H1 (cell line): ENCODE measurements around the gene GNAT1. TPM values are rescaled to one million over a fixed set of nuclear protein-coding genes. Genes with fewer than 3 reads are reported as not detected.

Source experiments
- CTCF ChIA-PET: fragments of 300-600 bp; sonication (Branson Sonifier 250); formaldehyde crosslinking; loops from one replicate; lab custom pipeline; 2021; ENCODE audit not compliant: partially characterized antibody; lab: Charles Lee
- POLR2A ChIA-PET: fragments of 300-600 bp; sonication (Branson Sonifier 250); formaldehyde crosslinking; loops from one replicate; lab custom pipeline; 2021; ENCODE audit warnings: inconsistent platforms; ENCODE audit not compliant: partially characterized antibody; lab: Charles Lee
- DNase-seq, 2 experiments: peaks; one replicate each; pipeline versions ENCODE4 v3.0.0 to v3.0.0-alpha.2; 2010 to 2022; ENCODE audit warnings: low spot score in 2 of 2, low read depth in 1 of 2, mixed read lengths in 1 of 2
- FAIRE-seq: peaks from 2 replicates; lab custom pipeline; 2011; peaks lifted over from hg19 to GRCh38; lab: Jason Lieb, UNC
- H2AFZ ChIP-seq: 2 replicates; pipeline ENCODE4 v1.8.1; 2012; ENCODE audit warnings: low read length, inconsistent platforms
- H2AK5ac ChIP-seq: 2 replicates; pipeline ENCODE4 v1.6.1; 2013; ENCODE audit warnings: low read depth, low read length
- H2BK120ac ChIP-seq: replicated peaks from 2 replicates; pipeline ENCODE3; 2013; ENCODE audit warnings: low read depth, low read length, inconsistent platforms
- H2BK12ac ChIP-seq: 2 replicates; pipeline ENCODE4 v1.6.1; 2013; ENCODE audit warnings: low read depth, low read length
- H2BK15ac ChIP-seq: 2 replicates; pipeline ENCODE4 v1.6.1; 2013; ENCODE audit warnings: low read length
- H2BK20ac ChIP-seq: 2 replicates; pipeline ENCODE4 v1.6.1; 2013; ENCODE audit warnings: low read length
- H2BK5ac ChIP-seq: 2 replicates; pipeline ENCODE4 v1.6.1; 2013; ENCODE audit warnings: low read depth, low read length
- H3K14ac ChIP-seq: 2 replicates; pipeline ENCODE4 v1.6.1; 2013; ENCODE audit warnings: inconsistent platforms; ENCODE audit not compliant: insufficient read length
- H3K18ac ChIP-seq: 2 replicates; pipeline ENCODE4 v1.6.1; 2013; ENCODE audit warnings: low read length; ENCODE audit errors: extremely low read depth
- H3K23ac ChIP-seq: 2 replicates; pipeline ENCODE4 v1.6.1; 2013; ENCODE audit warnings: inconsistent platforms; ENCODE audit not compliant: insufficient read length
- H3K23me2 ChIP-seq: 2 replicates; pipeline ENCODE4 v1.6.1; 2013; ENCODE audit warnings: low read depth, low read length
- H3K27ac ChIP-seq: 2 replicates; pipeline ENCODE4 v1.6.1; 2011; ENCODE audit warnings: low read depth, low read length, inconsistent platforms
- H3K27me3 ChIP-seq, 4 experiments: replicated peaks in 1 of 4; 1 replicate in 1 of 4; 2 replicates in 3 of 4; pipeline versions ENCODE4 v1.6.1 to v1.8.1; 2011 to 2013; ENCODE audit warnings: low read length in 3 of 4, mild to moderate bottlenecking in 3 of 4, inconsistent platforms in 2 of 4, mixed read lengths in 2 of 4, moderate library complexity in 1 of 4; ENCODE audit not compliant: control insufficient read depth in 3 of 4, insufficient read depth in 3 of 4; ENCODE audit errors: extremely low read depth in 1 of 4
- H3K36me3 ChIP-seq, 4 experiments: 2 replicates each; pipeline versions ENCODE4 v1.6.1 to v1.8.1; 2011 to 2013; ENCODE audit warnings: mild to moderate bottlenecking in 4 of 4, low read length in 3 of 4, moderate library complexity in 2 of 4, control low read depth in 1 of 4, inconsistent platforms in 1 of 4; ENCODE audit not compliant: insufficient read depth in 4 of 4, control insufficient read depth in 2 of 4
- H3K4ac ChIP-seq: replicated peaks from 2 replicates; pipeline ENCODE3; 2013; ENCODE audit warnings: low read length, low read depth, mixed read lengths, inconsistent platforms; ENCODE audit not compliant: insufficient read length
- H3K4me1 ChIP-seq, 4 experiments: replicated peaks in 1 of 4; 1 replicate in 1 of 4; 2 replicates in 3 of 4; pipeline versions ENCODE4 v1.6.1 to v1.8.1; 2011 to 2013; ENCODE audit warnings: low read length in 3 of 4, inconsistent platforms in 2 of 4, mixed read lengths in 1 of 4; ENCODE audit not compliant: insufficient read depth in 4 of 4, control insufficient read depth in 3 of 4
- H3K4me2 ChIP-seq, 2 experiments: 2 replicates each; pipeline versions ENCODE4 v1.6.1 to v1.8.1; 2011 to 2013; ENCODE audit warnings: low read depth in 2 of 2, low read length in 2 of 2, control low read depth in 1 of 2, inconsistent platforms in 1 of 2, mild to moderate bottlenecking in 1 of 2; ENCODE audit not compliant: insufficient read depth in 1 of 2
- H3K4me3 ChIP-seq, 4 experiments: fragments of 200-600, 300-600 bp in 1 of 4; sonication (generic), shearing (Covaris generic), sonication (Bioruptor Twin) in 1 of 4; 2 replicates each; pipeline versions ENCODE4 v1.5.1 to v1.8.1; 2011 to 2016; ENCODE audit warnings: low read length in 4 of 4, low read depth in 3 of 4, control low read depth in 2 of 4, inconsistent platforms in 2 of 4, mild to moderate bottlenecking in 2 of 4, mixed read lengths in 1 of 4, moderate library complexity in 1 of 4; ENCODE audit not compliant: insufficient read depth in 2 of 4; ENCODE audit errors: extremely low read depth in 1 of 4
- H3K56ac ChIP-seq: replicated peaks from 2 replicates; pipeline ENCODE3; 2013; ENCODE audit warnings: low read depth, mild to moderate bottlenecking, mixed read lengths, low read length, inconsistent platforms; ENCODE audit not compliant: insufficient read length
- H3K79me1 ChIP-seq: 2 replicates; pipeline ENCODE4 v1.6.1; 2013; ENCODE audit warnings: low read depth, low read length, control low read depth
- H3K79me2 ChIP-seq, 2 experiments: 2 replicates each; pipeline versions ENCODE4 v1.6.1 to v1.8.1; 2012 to 2013; ENCODE audit warnings: low read length in 2 of 2, mild to moderate bottlenecking in 2 of 2, inconsistent platforms in 1 of 2; ENCODE audit not compliant: insufficient read depth in 2 of 2, control insufficient read depth in 1 of 2
- H3K9ac ChIP-seq, 4 experiments: replicated peaks in 1 of 4; 1 replicate in 1 of 4; 2 replicates in 3 of 4; pipeline versions ENCODE4 v1.6.1 to v1.8.1; 2011 to 2013; ENCODE audit warnings: low read depth in 3 of 4, low read length in 3 of 4, control low read depth in 2 of 4, mild to moderate bottlenecking in 2 of 4, moderate library complexity in 2 of 4, inconsistent platforms in 1 of 4; ENCODE audit errors: extremely low read depth in 1 of 4
- H3K9me3 ChIP-seq, 2 experiments: 2 replicates each; pipeline versions ENCODE4 v1.6.1 to v1.8.1; 2012 to 2013; ENCODE audit warnings: mild to moderate bottlenecking in 2 of 2, moderate library complexity in 2 of 2, control low read depth in 1 of 2, inconsistent platforms in 1 of 2, low read depth in 1 of 2, low read length in 1 of 2, mixed read lengths in 1 of 2; ENCODE audit not compliant: insufficient read depth in 2 of 2
- H4K20me1 ChIP-seq, 2 experiments: replicated peaks in 1 of 2; 2 replicates each; pipeline versions ENCODE3 to v1.8.1; 2011 to 2013; ENCODE audit warnings: inconsistent platforms in 2 of 2, low read length in 2 of 2, mild to moderate bottlenecking in 1 of 2; ENCODE audit not compliant: insufficient read depth in 2 of 2, control insufficient read depth in 1 of 2
- H4K5ac ChIP-seq: 2 replicates; pipeline ENCODE4 v1.6.1; 2013; ENCODE audit warnings: low read length, low read depth, mixed read lengths, inconsistent platforms; ENCODE audit not compliant: insufficient read length
- H4K8ac ChIP-seq: 2 replicates; pipeline ENCODE4 v1.8.0; 2013; ENCODE audit warnings: mild to moderate bottlenecking, moderate library complexity, low read length, inconsistent platforms; ENCODE audit not compliant: insufficient read depth; ENCODE audit errors: extremely low read depth
- H4K91ac ChIP-seq: replicated peaks from 2 replicates; pipeline ENCODE3; 2013; ENCODE audit warnings: low read length, mixed read lengths, inconsistent platforms; ENCODE audit not compliant: insufficient read length
- BRCA1 ChIP-seq: IDR thresholded peaks from 2 replicates; pipeline ENCODE4 v1.6.1; 2012; ENCODE audit warnings: low read depth, low read length, improper control_type of control experiment
- CBX8 ChIP-seq: fragments of 300-800, 300-1000 bp; sonication (generic); IDR thresholded peaks from 2 replicates; pipeline ENCODE4 v1.7.1; 2016; ENCODE audit warnings: low read depth, low read length, borderline replicate concordance
- GTF2F1 ChIP-seq: IDR thresholded peaks from 2 replicates; pipeline ENCODE4 v1.6.1; 2012; ENCODE audit warnings: low read depth, low read length, improper control_type of control experiment, borderline replicate concordance
- HDAC2 ChIP-seq, 2 experiments: fragments of 300-600 bp in 1 of 2; sonication (generic) in 1 of 2; IDR thresholded peaks; 2 replicates each; pipeline ENCODE4 v1.6.1; 2011 to 2012; ENCODE audit warnings: low read depth in 2 of 2, low read length in 2 of 2, mild to moderate bottlenecking in 2 of 2, moderate library complexity in 2 of 2, borderline replicate concordance in 1 of 2, inconsistent platforms in 1 of 2
- HDAC6 ChIP-seq: IDR thresholded peaks from one replicate; pipeline ENCODE4 v1.7.1; 2012; ENCODE audit warnings: low read depth, mild to moderate bottlenecking, inconsistent platforms, low read length, moderate library complexity
- JUN ChIP-seq: IDR thresholded peaks from 2 replicates; pipeline ENCODE4 v1.6.1; 2011; ENCODE audit warnings: low read depth, mild to moderate bottlenecking, improper control_type of control experiment, low read length
- MAX ChIP-seq: IDR thresholded peaks from 2 replicates; pipeline ENCODE4 v1.6.1; 2012; ENCODE audit warnings: inconsistent platforms
- RXRA ChIP-seq: IDR thresholded peaks from 2 replicates; pipeline ENCODE4 v1.6.1; 2011; ENCODE audit warnings: low read depth, mild to moderate bottlenecking, low read length, moderate library complexity; ENCODE audit not compliant: insufficient read depth
- SIX5 ChIP-seq: IDR thresholded peaks from 2 replicates; pipeline ENCODE4 v1.6.1; 2011; ENCODE audit warnings: mild to moderate bottlenecking, low read depth, low read length
- SP1 ChIP-seq: IDR thresholded peaks from 2 replicates; pipeline ENCODE4 v1.6.1; 2011; ENCODE audit warnings: low read depth, low read length
- SP4 ChIP-seq: IDR thresholded peaks from 2 replicates; pipeline ENCODE4 v1.6.1; 2012; ENCODE audit warnings: low read length, inconsistent platforms
- SRF ChIP-seq: IDR thresholded peaks from 2 replicates; pipeline ENCODE4 v1.6.1; 2011; ENCODE audit warnings: mild to moderate bottlenecking, low read depth, low read length, moderate library complexity
- TAF1 ChIP-seq: IDR thresholded peaks from 2 replicates; pipeline ENCODE4 v1.6.1; 2011; ENCODE audit warnings: mild to moderate bottlenecking, low read depth, low read length
- TEAD4 ChIP-seq: IDR thresholded peaks from 2 replicates; pipeline ENCODE4 v1.6.1; 2012; ENCODE audit warnings: low read depth, low read length, inconsistent platforms, mixed read lengths
- WGBS, 2 experiments: shearing (Covaris generic) in 1 of 2; methylation state at CpG; one replicate each; pipeline versions ENCODE4 v1.1.6 to v1.1.7; 2013 to 2015; ENCODE audit warnings: low lambda C conversion rate in 2 of 2, mixed read lengths in 2 of 2, inconsistent platforms in 1 of 2, low coverage in 1 of 2, missing lambda C conversion rate in 1 of 2; ENCODE audit not compliant: insufficient replicate concordance in 2 of 2, insufficient coverage in 1 of 2, insufficient read length in 1 of 2; ENCODE audit errors: extremely low coverage in 1 of 2, missing lambda C conversion rate in 1 of 2; 5-methylcytosine and 5-hydroxymethylcytosine counted together
- polyA plus RNA-seq, 7 experiments: library from polyadenylated mRNA; depleted of rRNA in 3 of 7; stranded (reverse) in 5 of 7; unstranded in 2 of 7; fragments of >200 nt in 5 of 7; fragments of 200-250 nt in 2 of 7; gene quantifications; 1 replicate in 5 of 7; 2 replicates in 1 of 7; 4 replicates in 1 of 7; pipeline versions ENCODE4 v1.2.1 to v1.2.3, GENCODE V29; 2011 to 2013; ENCODE audit warnings: missing spikeins in 2 of 7, mixed read lengths in 2 of 7
- total RNA-seq: library from RNA; stranded (reverse); fragmentation: NEBNext Ultra II Directional; extraction: Animal tissue kit (Norgen Biotek cat#: 25700); gene quantifications from 2 replicates; pipeline ENCODE4 v1.2.1, GENCODE V29; 2021

GNAT1 gene
- total and polyA plus RNA-seq, 2 of the 8 experiments (the other 6 are each of a cell fraction or from before 2014, with no cell fraction given), result 0.08 TPM; not detected in 1

GRCh38 chr3:50207359-50208042 is 16.1 kb downstream of the GNAT1 start:
- no peak overlapping the region for H2AK5ac ChIP-seq
- H4K5ac ChIP-seq, result no peak overlapping the region
- FAIRE-seq, result no peak
- peaks cover 0 to 34% (median 21%) of the 10 kb centered on the region in 4 experiments; a peak in 6 of 7 replicates for H3K4me1 ChIP-seq
- H3K4me2 ChIP-seq, result no peak overlapping the region
- no peak overlapping the region for H3K56ac ChIP-seq
- no peaks in the 10 kb centered on the region for H3K9me3 ChIP-seq
- H4K91ac ChIP-seq, result no peak overlapping the region
- H2AFZ ChIP-seq, result no peak overlapping the region
- H3K23me2 ChIP-seq, result peaks cover 6% of the 10 kb centered on the region
- no peak overlapping the region for H2BK5ac ChIP-seq
- no peak overlapping the region for H3K23ac ChIP-seq
- H2BK20ac ChIP-seq, result no peak overlapping the region
- H3K18ac ChIP-seq, result no peak overlapping the region
- no peak overlapping the region for H2BK120ac ChIP-seq
- H3K27me3 ChIP-seq, result peaks cover 2 to 28% (median 21%) of the 10 kb centered on the region in 4 experiments
- WGBS, 2 experiments, result 96% methylated on average over 17 of the region's 17 CpGs; no CpG with 5 or more reads in 1 of the 2 experiments
- POLR2A ChIA-PET, result no interaction called here
- CTCF ChIA-PET, result interaction anchor here (17.5 to 48.1 kb wide), 3 partner anchors 13 to 52 kb away, joined by 587 to 2149 read pairs (median 1138); partner anchors contain the start of genes GNAI2, GNAT1, LSMEM2 and SEMA3B
- no peak overlapping the region for H3K9ac ChIP-seq
- H3K4ac ChIP-seq, result no peak overlapping the region
- no peak overlapping the region for H2BK12ac ChIP-seq
- no peak overlapping the region for H2BK15ac ChIP-seq
- H4K20me1 ChIP-seq, result no peaks in the 10 kb centered on the region
- H3K4me3 ChIP-seq, result no peak overlapping the region
- no peaks in the 10 kb centered on the region for H3K79me1 ChIP-seq
- no peak overlapping the region for H3K14ac ChIP-seq
- no peak overlapping the region for H4K8ac ChIP-seq
- no peak for DNase-seq
- no peaks in the 10 kb centered on the region for H3K36me3 ChIP-seq
- H3K79me2 ChIP-seq, result no peaks in the 10 kb centered on the region
- no peak overlapping the region for H3K27ac ChIP-seq
- TF ChIP-seq HDAC6, result no peak
- no peak for TF ChIP-seq SIX5
- no peak for TF ChIP-seq GTF2F1
- no peak for TF ChIP-seq BRCA1
- no peak for TF ChIP-seq RXRA
- no peak for TF ChIP-seq MAX
- no peak for TF ChIP-seq SP1
- no peak for TF ChIP-seq HDAC2 (IDR thresholded peaks at IDR 0.05; ENCODE audit: borderline replicate concordance in 1 of 2, low read depth in 2 of 2, low read length in 2 of 2)
- TF ChIP-seq TEAD4, result no peak
- TF ChIP-seq TAF1, result no peak
- no peak for TF ChIP-seq SP4
- no peak for TF ChIP-seq CBX8
- TF ChIP-seq SRF, result no peak
- no peak for TF ChIP-seq JUN
